HCT116 (cell line): ENCODE measurements around the gene SLC44A1. TPM values are rescaled to one million over a fixed set of nuclear protein-coding genes. Genes with fewer than 3 reads are reported as not detected.

Source experiments
- ATAC-seq: fragments of 200-7000 bp; cut with Tn5 transposase; 2 replicates; pipeline ENCODE4 v1.9.1; 2020; ENCODE audit warnings: mild to moderate bottlenecking, moderate library complexity
- BruUV-seq: library from RNA; stranded (reverse); fragments of 400-500 nt; replicated peaks from 2 replicates; lab custom pipeline; 2021; lab: Mats Ljungman, UMichigan
- CTCF ChIA-PET: fragments of 300-600 bp; sonication (Branson Sonifier 250); formaldehyde crosslinking; loops from one replicate; lab custom pipeline; 2021; ENCODE audit warnings: antibody characterized with exemption; lab: Charles Lee
- POLR2A ChIA-PET: fragments of 300-600, 350-600 bp; sonication (Branson Sonifier 250); formaldehyde crosslinking; loops from one replicate; lab custom pipeline; 2021; ENCODE audit warnings: antibody characterized with exemption; lab: Charles Lee
- RAD21 ChIA-PET, 2 experiments: fragments of 300-600 bp; sonication (Branson Sonifier 250); formaldehyde crosslinking; loops; one replicate each; lab custom pipeline; 2023; ENCODE audit warnings: low total read pairs in 2 of 2; ENCODE audit not compliant: uncharacterized antibody in 2 of 2, unreplicated experiment in 2 of 2, low non-redundant PET in 1 of 2; lab: Charles Lee
- DNase-seq: peaks from one replicate; pipeline ENCODE4 v3.0.0-alpha.2; 2010; ENCODE audit warnings: low read depth, low spot score
- H2AFZ ChIP-seq: fragments of 200-600 bp; shearing (Covaris generic), sonication (generic); 2 replicates; pipeline ENCODE4 v1.6.1; 2017; ENCODE audit warnings: low read depth, mixed run types, mixed read lengths, antibody characterized with exemption, low read length; ENCODE audit not compliant: poor library complexity, severe bottlenecking
- H3K27ac ChIP-seq: 2 replicates; pipeline ENCODE4 v1.5.1; 2012; ENCODE audit warnings: low read depth, low read length
- H3K27me3 ChIP-seq: fragments of 200-600 bp; sonication (generic); 2 replicates; pipeline ENCODE4 v1.6.1; 2016; ENCODE audit warnings: mixed run types, low read length, mixed read lengths; ENCODE audit not compliant: insufficient read depth
- H3K36me3 ChIP-seq, 2 experiments: fragments of 200-500 bp in 1 of 2; fragments of 200-600 bp in 1 of 2; sonication (Bioruptor generic) in 1 of 2; sonication (generic) in 1 of 2; 2 replicates each; pipeline versions ENCODE4 v1.5.1 to v1.6.1; 2014 to 2016; ENCODE audit warnings: low read length in 2 of 2, inconsistent platforms in 1 of 2, mixed read lengths in 1 of 2, mixed run types in 1 of 2; ENCODE audit not compliant: insufficient read depth in 2 of 2, control insufficient read depth in 1 of 2
- H3K4me1 ChIP-seq, 2 experiments: fragments of 200-600 bp in 1 of 2; sonication (generic) in 1 of 2; 2 replicates each; pipeline versions ENCODE4 v1.5.1 to v1.6.1; 2012 to 2017; ENCODE audit warnings: low read length in 2 of 2, inconsistent platforms in 1 of 2, mild to moderate bottlenecking in 1 of 2, mixed read lengths in 1 of 2, mixed run types in 1 of 2, moderate library complexity in 1 of 2; ENCODE audit not compliant: insufficient read depth in 2 of 2, control insufficient read depth in 1 of 2
- H3K4me2 ChIP-seq: fragments of 200-600 bp; sonication (generic); 2 replicates; pipeline ENCODE4 v1.6.1; 2017; ENCODE audit warnings: mixed run types, low read length, mixed read lengths
- H3K4me3 ChIP-seq, 2 experiments: fragments of 200-600 bp in 1 of 2; sonication (generic) in 1 of 2; replicated peaks in 1 of 2; 2 replicates each; pipeline ENCODE4 v1.5.1; 2011 to 2016; ENCODE audit warnings: low read length in 2 of 2, control low read depth in 1 of 2, low read depth in 1 of 2, mild to moderate bottlenecking in 1 of 2, mixed read lengths in 1 of 2, mixed run types in 1 of 2
- H3K79me2 ChIP-seq: fragments of 200-600 bp; sonication (generic); 2 replicates; pipeline ENCODE4 v1.6.1; 2017; ENCODE audit warnings: mild to moderate bottlenecking, mixed run types, low read length, moderate library complexity, mixed read lengths; ENCODE audit not compliant: insufficient read depth
- H3K9ac ChIP-seq: fragments of 200-600 bp; sonication (generic); 2 replicates; pipeline ENCODE4 v1.6.1; 2016; ENCODE audit warnings: low read length, mixed read lengths
- H3K9me2 ChIP-seq: fragments of 200-600 bp; sonication (generic), shearing (Covaris generic); 2 replicates; pipeline ENCODE4 v1.6.1; 2017; ENCODE audit warnings: mixed run types, mild to moderate bottlenecking, moderate library complexity; ENCODE audit not compliant: insufficient read depth
- H3K9me3 ChIP-seq, 2 experiments: fragments of 200-500 bp in 1 of 2; fragments of 200-600 bp in 1 of 2; sonication (Bioruptor generic) in 1 of 2; sonication (generic) in 1 of 2; 2 replicates each; pipeline ENCODE4 v1.6.1; 2014 to 2017; ENCODE audit warnings: low read length in 2 of 2, mixed read lengths in 2 of 2, inconsistent platforms in 1 of 2, low read depth in 1 of 2, mild to moderate bottlenecking in 1 of 2, mixed run types in 1 of 2, moderate library complexity in 1 of 2; ENCODE audit not compliant: control insufficient read depth in 1 of 2, insufficient read depth in 1 of 2
- H4K20me1 ChIP-seq: fragments of 200-600 bp; sonication (generic), shearing (Covaris generic); 2 replicates; pipeline ENCODE4 v1.6.1; 2017; ENCODE audit warnings: mixed run types, mild to moderate bottlenecking, moderate library complexity; ENCODE audit not compliant: insufficient read depth
- POLR2AphosphoS5 ChIP-seq: IDR thresholded peaks from 2 replicates; pipeline ENCODE4 v1.6.1; 2011; ENCODE audit warnings: mild to moderate bottlenecking, low read depth, low read length, moderate library complexity
- RAD21 ChIP-seq: IDR thresholded peaks from 2 replicates; pipeline ENCODE4 v1.6.1; 2012; ENCODE audit warnings: low read depth, mild to moderate bottlenecking
- YY1 ChIP-seq: IDR thresholded peaks from 2 replicates; pipeline ENCODE4 v1.6.1; 2011; ENCODE audit warnings: low read length, low read depth, moderate library complexity, mild to moderate bottlenecking; ENCODE audit not compliant: insufficient replicate concordance; ENCODE audit errors: extremely low read depth
- ZNF274 ChIP-seq: fragments of 200-500 bp; sonication (Bioruptor generic); IDR thresholded peaks from 2 replicates; pipeline ENCODE4 v1.6.1; 2014; ENCODE audit warnings: mild to moderate bottlenecking, low read depth, low read length, inconsistent platforms
- intact Hi-C: fragments of 100-400 bp; cut with micrococcal nuclease; formaldehyde crosslinking; loops from 2 replicates; pipeline ENCODE4 v1.10.0; 2022
- total RNA-seq: library from RNA; stranded (reverse); gene quantifications from one replicate; pipeline ENCODE4 v1.2.1, GENCODE V29; 2021; ENCODE audit not compliant: unreplicated experiment
- TF ChIP-seq, protein P1 (sequence below): IDR thresholded peaks from 2 replicates; pipeline ENCODE4 v1.6.1; 2011; ENCODE audit warnings: mild to moderate bottlenecking, low read length, moderate library complexity; ENCODE audit not compliant: insufficient replicate concordance; ENCODE audit errors: extremely low read depth
- TF ChIP-seq, protein P2 (sequence below), 3 experiments: fragments of 200-600 bp in 1 of 3; sonication (generic) in 1 of 3; IDR thresholded peaks in 2 of 3; conservative IDR thresholded peaks in 1 of 3; 2 replicates each; pipeline ENCODE4 v1.5.1; 2012 to 2017; ENCODE audit warnings: low read depth in 2 of 3, low read length in 2 of 3, antibody characterized with exemption in 1 of 3, borderline replicate concordance in 1 of 3, control low read depth in 1 of 3, mild to moderate bottlenecking in 1 of 3, mixed read lengths in 1 of 3, mixed run types in 1 of 3, moderate library complexity in 1 of 3; ENCODE audit not compliant: insufficient read depth in 1 of 3

Gene SLC44A1
- total RNA-seq, 1 experiment from 2014 or later: 44.1 TPM

DNA sequence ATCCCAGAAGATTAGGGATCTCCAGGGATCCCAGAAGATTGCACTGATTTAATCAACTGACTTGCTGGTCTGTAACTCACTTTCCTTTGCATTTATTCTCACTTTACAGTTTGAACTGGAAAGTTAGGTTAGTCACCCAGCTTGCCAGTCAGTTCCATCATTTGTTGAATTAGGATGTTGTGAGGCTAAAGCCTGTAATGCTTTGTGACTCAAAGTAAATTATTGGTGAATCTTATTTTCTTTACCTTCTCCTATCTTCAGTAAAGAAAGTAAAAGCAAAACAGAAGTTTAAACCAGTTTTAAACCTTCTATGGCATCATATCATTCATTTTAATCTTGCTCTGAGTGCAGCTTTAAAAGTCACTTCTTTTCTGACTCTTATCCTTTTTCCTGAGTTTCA is 85.8 kb downstream of the SLC44A1 start:
- ATAC-seq (no peak), DNase-seq (no peak)
- Histone ChIP-seq H3K4me1 (peaks cover 0 to 3% of the 10 kb centered on the region in 2 experiments; a peak in 1 of 4 replicates), H3K27ac (no peak overlapping the region), H3K36me3 (no peaks in the 10 kb centered on the region), H3K4me2 (no peak overlapping the region), H3K9me2 (no peaks in the 10 kb centered on the region), H3K9me3 (no peaks in the 10 kb centered on the region), H3K27me3 (no peaks in the 10 kb centered on the region), H4K20me1 (no peaks in the 10 kb centered on the region), H2AFZ (no peak overlapping the region), H3K9ac (no peak overlapping the region), H3K4me3 (no peak overlapping the region), H3K79me2 (no peaks in the 10 kb centered on the region)
- CTCF ChIA-PET: no interaction called here
- TF ChIP-seq YY1 (no peak), POLR2AphosphoS5 (no peak), ZNF274 (no peak), RAD21 (no peak)
- TF ChIP-seq, protein P1, sequence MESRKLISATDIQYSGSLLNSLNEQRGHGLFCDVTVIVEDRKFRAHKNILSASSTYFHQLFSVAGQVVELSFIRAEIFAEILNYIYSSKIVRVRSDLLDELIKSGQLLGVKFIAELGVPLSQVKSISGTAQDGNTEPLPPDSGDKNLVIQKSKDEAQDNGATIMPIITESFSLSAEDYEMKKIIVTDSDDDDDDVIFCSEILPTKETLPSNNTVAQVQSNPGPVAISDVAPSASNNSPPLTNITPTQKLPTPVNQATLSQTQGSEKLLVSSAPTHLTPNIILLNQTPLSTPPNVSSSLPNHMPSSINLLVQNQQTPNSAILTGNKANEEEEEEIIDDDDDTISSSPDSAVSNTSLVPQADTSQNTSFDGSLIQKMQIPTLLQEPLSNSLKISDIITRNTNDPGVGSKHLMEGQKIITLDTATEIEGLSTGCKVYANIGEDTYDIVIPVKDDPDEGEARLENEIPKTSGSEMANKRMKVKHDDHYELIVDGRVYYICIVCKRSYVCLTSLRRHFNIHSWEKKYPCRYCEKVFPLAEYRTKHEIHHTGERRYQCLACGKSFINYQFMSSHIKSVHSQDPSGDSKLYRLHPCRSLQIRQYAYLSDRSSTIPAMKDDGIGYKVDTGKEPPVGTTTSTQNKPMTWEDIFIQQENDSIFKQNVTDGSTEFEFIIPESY: no peak
- POLR2A ChIA-PET: no interaction called here
- intact Hi-C loops: no loop called here
- BruUV-seq: no TSS peak
- RAD21 ChIA-PET: no interaction called here

DNA sequence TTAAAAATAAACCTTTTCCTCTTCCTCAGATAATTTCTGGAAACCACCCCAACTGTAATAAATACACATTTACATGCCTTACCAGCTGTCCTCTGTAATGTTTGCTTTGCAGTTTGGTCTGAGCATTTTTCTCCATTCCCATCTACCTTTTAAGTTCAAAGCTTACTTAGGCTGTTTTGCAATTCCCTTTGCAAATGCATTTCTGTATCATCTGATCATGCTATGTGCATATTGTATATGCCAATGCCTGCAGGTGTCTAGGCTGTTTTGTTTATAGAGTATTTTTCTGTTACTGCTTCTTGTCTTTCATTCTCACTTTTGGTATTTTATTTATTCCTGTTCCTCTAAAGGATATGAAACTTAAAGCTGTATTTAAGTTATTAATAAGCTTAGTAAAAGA is 86.3 kb downstream of the SLC44A1 start:
- CTCF ChIA-PET: no interaction called here

More for the DNA sequence above, 86.3 kb downstream of the SLC44A1 start:
- Histone ChIP-seq H3K9me2 (no peaks in the 10 kb centered on the region), H3K36me3 (no peaks in the 10 kb centered on the region), H3K4me1 (peaks cover 0 to 3% of the 10 kb centered on the region in 2 experiments; a peak in 1 of 4 replicates), H3K79me2 (no peaks in the 10 kb centered on the region), H3K9me3 (no peaks in the 10 kb centered on the region), H3K27ac (no peak overlapping the region), H3K4me2 (no peak overlapping the region), H3K4me3 (no peak overlapping the region)
- BruUV-seq: no TSS peak
- intact Hi-C loops: no loop called here
- TF ChIP-seq, protein P2, sequence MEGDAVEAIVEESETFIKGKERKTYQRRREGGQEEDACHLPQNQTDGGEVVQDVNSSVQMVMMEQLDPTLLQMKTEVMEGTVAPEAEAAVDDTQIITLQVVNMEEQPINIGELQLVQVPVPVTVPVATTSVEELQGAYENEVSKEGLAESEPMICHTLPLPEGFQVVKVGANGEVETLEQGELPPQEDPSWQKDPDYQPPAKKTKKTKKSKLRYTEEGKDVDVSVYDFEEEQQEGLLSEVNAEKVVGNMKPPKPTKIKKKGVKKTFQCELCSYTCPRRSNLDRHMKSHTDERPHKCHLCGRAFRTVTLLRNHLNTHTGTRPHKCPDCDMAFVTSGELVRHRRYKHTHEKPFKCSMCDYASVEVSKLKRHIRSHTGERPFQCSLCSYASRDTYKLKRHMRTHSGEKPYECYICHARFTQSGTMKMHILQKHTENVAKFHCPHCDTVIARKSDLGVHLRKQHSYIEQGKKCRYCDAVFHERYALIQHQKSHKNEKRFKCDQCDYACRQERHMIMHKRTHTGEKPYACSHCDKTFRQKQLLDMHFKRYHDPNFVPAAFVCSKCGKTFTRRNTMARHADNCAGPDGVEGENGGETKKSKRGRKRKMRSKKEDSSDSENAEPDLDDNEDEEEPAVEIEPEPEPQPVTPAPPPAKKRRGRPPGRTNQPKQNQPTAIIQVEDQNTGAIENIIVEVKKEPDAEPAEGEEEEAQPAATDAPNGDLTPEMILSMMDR (IDR thresholded peaks at IDR 0.05 in 2 of 3, conservative IDR thresholded peaks at IDR 0.05 in 1 of 3; ENCODE audit: borderline replicate concordance in 1 of 3, insufficient read depth in 1 of 3, low read depth in 2 of 3, low read length in 2 of 3): no peak
- TF ChIP-seq, all 23 proteins: peak for 0
- H2AFZ ChIP-seq: no peak overlapping the region
- POLR2A ChIA-PET: no interaction called here
- no peak for ATAC-seq
- RAD21 ChIA-PET: no interaction called here
- H3K9ac ChIP-seq: no peak overlapping the region
- no peaks in the 10 kb centered on the region for H4K20me1 ChIP-seq
- no peaks in the 10 kb centered on the region for H3K27me3 ChIP-seq
- DNase-seq: no peak
